HepG2 (cell line): ENCODE results near the gene SOCS1. TPM values are rescaled to one million over a fixed set of nuclear protein-coding genes. Genes with fewer than 3 reads are reported as not detected.

Experiments used
- CENPT ChIP-seq: sonication (generic); formaldehyde crosslinking; IDR thresholded peaks from 2 replicates; pipeline ENCODE4 v1.8.0; 2022; ENCODE audit warnings: low read depth, mild to moderate bottlenecking, moderate library complexity, missing genetic modification reagents
- GFI1 ChIP-seq: sonication (generic); formaldehyde crosslinking; IDR thresholded peaks from 2 replicates; pipeline ENCODE4 v1.5.0; 2020; ENCODE audit warnings: missing genetic modification reagents, mild to moderate bottlenecking, borderline replicate concordance
- KDM5B ChIP-seq: sonication (generic); formaldehyde crosslinking; IDR thresholded peaks from 2 replicates; pipeline ENCODE4 v1.4.0; 2020; ENCODE audit warnings: missing genetic modification reagents, mild to moderate bottlenecking, borderline replicate concordance
- NONO ChIP-seq, 2 experiments: fragments of 450-650 bp in 1 of 2; sonication (generic) in 1 of 2; formaldehyde crosslinking in 1 of 2; IDR thresholded peaks in 1 of 2; conservative IDR thresholded peaks in 1 of 2; 2 replicates each; pipeline versions ENCODE4 v1.6.1 to v1.8.0; 2017 to 2022; ENCODE audit warnings: mild to moderate bottlenecking in 1 of 2, missing genetic modification reagents in 1 of 2, moderate library complexity in 1 of 2
- PITX1 ChIP-seq: sonication (generic); formaldehyde crosslinking; IDR thresholded peaks from 2 replicates; pipeline ENCODE4 v1.5.1; 2020; ENCODE audit warnings: mild to moderate bottlenecking, missing genetic modification reagents
- RXRA ChIP-seq: sonication (generic); formaldehyde crosslinking; IDR thresholded peaks from 2 replicates; pipeline ENCODE4 v1.5.1; 2020; ENCODE audit warnings: missing genetic modification reagents
- ZNF430 ChIP-seq: sonication (generic); formaldehyde crosslinking; IDR thresholded peaks from 2 replicates; pipeline ENCODE4 v1.9.0; 2021; ENCODE audit warnings: mild to moderate bottlenecking, missing genetic modification reagents
- ZNF431 ChIP-seq: sonication (generic); formaldehyde crosslinking; IDR thresholded peaks from 2 replicates; pipeline ENCODE4 v1.9.0; 2022; ENCODE audit warnings: missing genetic modification reagents, low read depth, mild to moderate bottlenecking, borderline replicate concordance
- ZNF563 ChIP-seq: sonication (generic); formaldehyde crosslinking; IDR thresholded peaks from 2 replicates; pipeline ENCODE4 v1.8.0; 2022; ENCODE audit warnings: mild to moderate bottlenecking, moderate library complexity, missing genetic modification reagents
- ZNF589 ChIP-seq: sonication (generic); formaldehyde crosslinking; conservative IDR thresholded peaks from 2 replicates; pipeline ENCODE4 v1.8.0; 2022; ENCODE audit warnings: mild to moderate bottlenecking, moderate library complexity, missing genetic modification reagents
- ZNF782 ChIP-seq: sonication (generic); formaldehyde crosslinking; IDR thresholded peaks from 2 replicates; pipeline ENCODE4 v1.4.0; 2020; ENCODE audit warnings: missing genetic modification reagents, mild to moderate bottlenecking, borderline replicate concordance
- ZNF83 ChIP-seq: sonication (generic); formaldehyde crosslinking; IDR thresholded peaks from 2 replicates; pipeline ENCODE4 v1.4.0; 2020; ENCODE audit warnings: missing genetic modification reagents, mild to moderate bottlenecking, borderline replicate concordance
- polyA plus RNA-seq, 8 experiments: library from polyadenylated mRNA; depleted of rRNA in 3 of 8; stranded (reverse) in 7 of 8; unstranded in 1 of 8; fragments of >200 nt; fragmentation: Illumina TruSeq in 4 of 8; extraction: Trizol in 4 of 8; gene quantifications; 2 replicates each; pipeline versions ENCODE4 v1.2.1 to v1.2.3, GENCODE V29; 2011 to 2016; ENCODE audit warnings: low read depth in 4 of 8, missing spikeins in 1 of 8, mixed read lengths in 1 of 8; ENCODE audit not compliant: insufficient read depth in 1 of 8
- total RNA-seq, 5 experiments: library from RNA; depleted of rRNA; stranded (reverse); fragments of >200 nt; fragmentation: Illumina TruSeq; extraction: Trizol; gene quantifications; 2 replicates each; pipeline ENCODE4 v1.2.3, GENCODE V29; 2016; ENCODE audit warnings: low read depth in 1 of 5
- TF ChIP-seq, protein P1 (sequence below): sonication (generic); formaldehyde crosslinking; IDR thresholded peaks from 2 replicates; pipeline ENCODE4 v1.5.0; 2020; ENCODE audit warnings: mild to moderate bottlenecking, missing genetic modification reagents
- TF ChIP-seq, protein P2 (sequence below): sonication (generic); formaldehyde crosslinking; IDR thresholded peaks from 2 replicates; pipeline ENCODE4 v1.9.0; 2021; ENCODE audit warnings: mild to moderate bottlenecking, missing genetic modification reagents
- TF ChIP-seq, protein P3 (sequence below): sonication (generic); formaldehyde crosslinking; IDR thresholded peaks from 2 replicates; pipeline ENCODE4 v1.5.0; 2020; ENCODE audit warnings: missing genetic modification reagents, mild to moderate bottlenecking, borderline replicate concordance

Gene SOCS1
- total and polyA plus RNA-seq, 2 of the 13 experiments (the other 11 are each of a cell fraction or from before 2014, with no cell fraction given), result 5.3 to 6.3 TPM

DNA sequence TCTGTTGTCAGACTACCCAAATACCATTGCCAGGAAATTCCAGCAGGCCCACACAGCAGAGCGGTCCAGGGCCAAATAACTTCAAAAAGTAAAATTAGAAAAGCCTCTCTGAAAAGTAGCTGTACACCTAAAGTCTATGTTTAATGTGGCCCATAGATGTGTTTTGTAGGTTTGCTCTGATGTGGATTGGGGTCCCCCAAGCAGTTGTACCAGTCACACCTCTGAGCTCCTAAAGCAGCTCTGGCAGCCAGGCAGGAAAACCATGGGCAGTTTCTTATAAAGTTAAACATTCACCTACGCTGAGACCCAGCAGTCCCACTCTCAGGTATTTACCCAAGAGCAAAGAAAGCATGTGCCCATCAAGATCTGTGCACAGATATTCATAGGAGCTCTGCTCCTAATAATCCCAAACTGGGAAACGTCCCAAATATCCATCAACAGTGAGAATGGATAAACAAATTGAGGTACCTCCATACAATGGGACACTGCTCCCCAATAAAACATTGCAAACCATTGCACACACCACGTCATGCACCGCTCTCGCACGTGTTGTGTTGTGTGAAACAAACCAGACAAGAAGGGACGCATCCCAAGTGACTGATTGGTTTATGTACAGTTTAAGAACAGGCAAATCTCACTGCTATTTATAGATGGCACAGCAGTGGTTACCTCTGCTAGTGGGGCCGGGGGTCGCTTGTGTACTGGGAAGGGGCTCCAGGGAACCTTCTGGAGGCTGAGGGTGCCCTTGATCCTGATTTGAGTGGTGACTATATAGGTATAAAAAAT lies 40.9 kb upstream of the SOCS1 start (continued):
- TF ChIP-seq, protein P1, sequence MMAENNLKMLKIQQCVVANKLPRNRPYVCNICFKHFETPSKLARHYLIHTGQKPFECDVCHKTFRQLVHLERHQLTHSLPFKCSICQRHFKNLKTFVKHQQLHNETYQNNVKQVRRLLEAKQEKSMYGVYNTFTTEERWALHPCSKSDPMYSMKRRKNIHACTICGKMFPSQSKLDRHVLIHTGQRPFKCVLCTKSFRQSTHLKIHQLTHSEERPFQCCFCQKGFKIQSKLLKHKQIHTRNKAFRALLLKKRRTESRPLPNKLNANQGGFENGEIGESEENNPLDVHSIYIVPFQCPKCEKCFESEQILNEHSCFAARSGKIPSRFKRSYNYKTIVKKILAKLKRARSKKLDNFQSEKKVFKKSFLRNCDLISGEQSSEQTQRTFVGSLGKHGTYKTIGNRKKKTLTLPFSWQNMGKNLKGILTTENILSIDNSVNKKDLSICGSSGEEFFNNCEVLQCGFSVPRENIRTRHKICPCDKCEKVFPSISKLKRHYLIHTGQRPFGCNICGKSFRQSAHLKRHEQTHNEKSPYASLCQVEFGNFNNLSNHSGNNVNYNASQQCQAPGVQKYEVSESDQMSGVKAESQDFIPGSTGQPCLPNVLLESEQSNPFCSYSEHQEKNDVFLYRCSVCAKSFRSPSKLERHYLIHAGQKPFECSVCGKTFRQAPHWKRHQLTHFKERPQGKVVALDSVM (CRISPR knock-in tag), result no peak
- TF ChIP-seq ZNF430 (CRISPR knock-in tag) (peak; percentile 50; the same call in 1 of the 2 replicates), KDM5B (no peak; the same call in 1 of the 2 replicates), NONO (IDR thresholded peaks at IDR 0.05) (no peak), NONO (CRISPR knock-in tag; conservative IDR thresholded peaks at IDR 0.05) (peak; percentile 45; the same call in 1 of the 2 replicates), ZNF431 (CRISPR knock-in tag) (0 out of 2 replicates have a peak, but pooled peaks have one; percentile 29), PITX1 (CRISPR knock-in tag) (no peak), RXRA (CRISPR knock-in tag) (no peak; the same call in 1 of the 2 replicates), ZNF563 (CRISPR knock-in tag) (no peak), CENPT (CRISPR knock-in tag) (no peak), ZNF782 (0 out of 2 replicates have a peak, but pooled peaks have one; percentile 42), ZNF589 (CRISPR knock-in tag) (no peak), ZNF83 (CRISPR knock-in tag) (no peak), GFI1 (CRISPR knock-in tag) (peak; percentile 14)
- TF ChIP-seq, protein P2, sequence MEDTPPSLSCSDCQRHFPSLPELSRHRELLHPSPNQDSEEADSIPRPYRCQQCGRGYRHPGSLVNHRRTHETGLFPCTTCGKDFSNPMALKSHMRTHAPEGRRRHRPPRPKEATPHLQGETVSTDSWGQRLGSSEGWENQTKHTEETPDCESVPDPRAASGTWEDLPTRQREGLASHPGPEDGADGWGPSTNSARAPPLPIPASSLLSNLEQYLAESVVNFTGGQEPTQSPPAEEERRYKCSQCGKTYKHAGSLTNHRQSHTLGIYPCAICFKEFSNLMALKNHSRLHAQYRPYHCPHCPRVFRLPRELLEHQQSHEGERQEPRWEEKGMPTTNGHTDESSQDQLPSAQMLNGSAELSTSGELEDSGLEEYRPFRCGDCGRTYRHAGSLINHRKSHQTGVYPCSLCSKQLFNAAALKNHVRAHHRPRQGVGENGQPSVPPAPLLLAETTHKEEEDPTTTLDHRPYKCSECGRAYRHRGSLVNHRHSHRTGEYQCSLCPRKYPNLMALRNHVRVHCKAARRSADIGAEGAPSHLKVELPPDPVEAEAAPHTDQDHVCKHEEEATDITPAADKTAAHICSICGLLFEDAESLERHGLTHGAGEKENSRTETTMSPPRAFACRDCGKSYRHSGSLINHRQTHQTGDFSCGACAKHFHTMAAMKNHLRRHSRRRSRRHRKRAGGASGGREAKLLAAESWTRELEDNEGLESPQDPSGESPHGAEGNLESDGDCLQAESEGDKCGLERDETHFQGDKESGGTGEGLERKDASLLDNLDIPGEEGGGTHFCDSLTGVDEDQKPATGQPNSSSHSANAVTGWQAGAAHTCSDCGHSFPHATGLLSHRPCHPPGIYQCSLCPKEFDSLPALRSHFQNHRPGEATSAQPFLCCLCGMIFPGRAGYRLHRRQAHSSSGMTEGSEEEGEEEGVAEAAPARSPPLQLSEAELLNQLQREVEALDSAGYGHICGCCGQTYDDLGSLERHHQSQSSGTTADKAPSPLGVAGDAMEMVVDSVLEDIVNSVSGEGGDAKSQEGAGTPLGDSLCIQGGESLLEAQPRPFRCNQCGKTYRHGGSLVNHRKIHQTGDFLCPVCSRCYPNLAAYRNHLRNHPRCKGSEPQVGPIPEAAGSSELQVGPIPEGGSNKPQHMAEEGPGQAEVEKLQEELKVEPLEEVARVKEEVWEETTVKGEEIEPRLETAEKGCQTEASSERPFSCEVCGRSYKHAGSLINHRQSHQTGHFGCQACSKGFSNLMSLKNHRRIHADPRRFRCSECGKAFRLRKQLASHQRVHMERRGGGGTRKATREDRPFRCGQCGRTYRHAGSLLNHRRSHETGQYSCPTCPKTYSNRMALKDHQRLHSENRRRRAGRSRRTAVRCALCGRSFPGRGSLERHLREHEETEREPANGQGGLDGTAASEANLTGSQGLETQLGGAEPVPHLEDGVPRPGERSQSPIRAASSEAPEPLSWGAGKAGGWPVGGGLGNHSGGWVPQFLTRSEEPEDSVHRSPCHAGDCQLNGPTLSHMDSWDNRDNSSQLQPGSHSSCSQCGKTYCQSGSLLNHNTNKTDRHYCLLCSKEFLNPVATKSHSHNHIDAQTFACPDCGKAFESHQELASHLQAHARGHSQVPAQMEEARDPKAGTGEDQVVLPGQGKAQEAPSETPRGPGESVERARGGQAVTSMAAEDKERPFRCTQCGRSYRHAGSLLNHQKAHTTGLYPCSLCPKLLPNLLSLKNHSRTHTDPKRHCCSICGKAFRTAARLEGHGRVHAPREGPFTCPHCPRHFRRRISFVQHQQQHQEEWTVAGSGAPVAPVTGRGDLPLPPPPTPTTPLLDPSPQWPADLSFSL (CRISPR knock-in tag), result peak; percentile 63; the same call in 1 of the 2 replicates
- TF ChIP-seq, protein P3, sequence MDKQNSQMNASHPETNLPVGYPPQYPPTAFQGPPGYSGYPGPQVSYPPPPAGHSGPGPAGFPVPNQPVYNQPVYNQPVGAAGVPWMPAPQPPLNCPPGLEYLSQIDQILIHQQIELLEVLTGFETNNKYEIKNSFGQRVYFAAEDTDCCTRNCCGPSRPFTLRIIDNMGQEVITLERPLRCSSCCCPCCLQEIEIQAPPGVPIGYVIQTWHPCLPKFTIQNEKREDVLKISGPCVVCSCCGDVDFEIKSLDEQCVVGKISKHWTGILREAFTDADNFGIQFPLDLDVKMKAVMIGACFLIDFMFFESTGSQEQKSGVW, result no peak
